HG03097 (cell line): Measurements from ENCODE around the gene MRM3.
"Not testable (repeated sequence)": the region's sequence is repeated elsewhere in the genome, so short reads cannot be mapped to it uniquely, and the experiment has no call there.

Source experiments
- ATAC-seq: cut with Tn5 transposase; IDR thresholded peaks from one replicate; pipeline ENCODE4 v1.9.1; 2021; ENCODE audit not compliant: unreplicated experiment, low FRiP score

Gene MRM3, protein sequence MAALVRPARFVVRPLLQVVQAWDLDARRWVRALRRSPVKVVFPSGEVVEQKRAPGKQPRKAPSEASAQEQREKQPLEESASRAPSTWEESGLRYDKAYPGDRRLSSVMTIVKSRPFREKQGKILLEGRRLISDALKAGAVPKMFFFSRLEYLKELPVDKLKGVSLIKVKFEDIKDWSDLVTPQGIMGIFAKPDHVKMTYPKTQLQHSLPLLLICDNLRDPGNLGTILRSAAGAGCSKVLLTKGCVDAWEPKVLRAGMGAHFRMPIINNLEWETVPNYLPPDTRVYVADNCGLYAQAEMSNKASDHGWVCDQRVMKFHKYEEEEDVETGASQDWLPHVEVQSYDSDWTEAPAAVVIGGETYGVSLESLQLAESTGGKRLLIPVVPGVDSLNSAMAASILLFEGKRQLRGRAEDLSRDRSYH

GRCh38 chr17:781805-782731, at the start of gene MRM3, which contains the start of gene GLOD4:
MRM3 (plus strand) TSS chr17:782353; CDS start chr17:782379, 26 bp downstream.
GLOD4 (minus strand) TSS chr17:782280; CDS start chr17:782255, 25 bp downstream.
- peak; percentile 89 for ATAC-seq

- ATAC-seq, result peak; percentile 22
Measured at GRCh38 chr17:732902-733720, 49.0 kb upstream of the MRM3 start.

DNA sequence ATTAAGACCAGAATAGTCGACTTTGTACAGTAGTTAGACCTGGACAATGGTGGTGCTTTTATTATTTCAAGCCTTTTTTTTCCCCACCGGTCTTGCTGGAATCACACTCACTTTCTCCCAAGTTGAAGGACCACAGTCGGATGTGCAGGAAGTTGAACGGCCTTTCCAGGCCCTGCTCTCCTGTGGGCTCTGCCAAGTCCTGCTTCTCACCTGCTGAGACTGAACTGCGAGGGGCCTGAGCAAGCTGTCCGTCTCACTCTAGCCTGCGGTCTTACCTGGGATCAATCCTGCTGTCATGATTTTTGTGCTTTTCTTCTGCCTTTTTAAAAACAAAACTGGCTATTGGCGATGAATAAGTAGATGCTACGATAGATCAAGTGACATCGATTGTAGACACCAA, 48.4 kb upstream of the MRM3 start:
- ATAC-seq, result no peak

GRCh38 chr17:737561-738113, 44.5 kb upstream of the MRM3 start:
- no peak for ATAC-seq

GRCh38 chr17:740240-741017, 41.7 kb upstream of the MRM3 start:
- ATAC-seq, result peak; percentile 67

- no peak for ATAC-seq
Measured at GRCh38 chr17:742147-742793, 39.9 kb upstream of the MRM3 start.

DNA sequence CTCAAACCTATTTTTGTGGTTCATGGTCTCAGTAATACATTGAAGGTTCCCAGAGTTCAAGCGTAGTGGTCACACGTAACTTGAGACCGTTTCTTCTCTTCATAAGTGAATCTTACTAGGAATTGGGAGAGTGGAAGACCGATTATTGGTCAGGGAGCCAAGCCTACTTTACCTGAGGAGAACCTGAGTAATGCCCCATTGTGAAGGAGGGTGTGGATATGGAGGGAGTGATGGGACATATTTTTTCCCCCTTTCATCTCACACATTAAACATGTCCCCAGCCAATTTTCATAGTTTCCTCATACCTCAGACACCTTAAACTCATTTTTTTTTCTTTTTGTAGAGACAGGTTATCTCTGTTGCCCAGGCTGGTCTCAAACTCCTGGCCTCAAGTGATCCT, 39.0 kb upstream of the MRM3 start:
- no peak for ATAC-seq

DNA sequence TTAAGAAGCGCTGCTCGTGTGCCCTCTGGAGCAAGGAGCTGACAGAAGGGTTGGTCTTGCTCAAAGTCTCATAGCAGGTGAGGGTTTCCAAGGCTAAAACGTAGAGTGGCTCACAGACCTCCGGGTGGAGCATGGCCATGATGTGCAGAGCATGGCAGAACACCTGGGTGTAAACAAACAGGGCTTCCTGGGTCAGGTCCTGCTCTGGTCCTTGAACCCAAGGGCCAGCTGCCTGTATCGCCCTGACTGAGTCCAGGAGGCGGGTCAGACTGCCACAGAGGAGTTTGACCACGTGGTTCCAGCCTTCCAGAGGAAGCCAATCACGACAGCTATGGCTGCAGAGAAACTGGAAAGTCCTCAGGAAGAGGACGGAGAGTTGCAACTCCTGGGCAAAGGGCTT, 37.2 kb upstream of the MRM3 start:
- ATAC-seq, result no peak

DNA sequence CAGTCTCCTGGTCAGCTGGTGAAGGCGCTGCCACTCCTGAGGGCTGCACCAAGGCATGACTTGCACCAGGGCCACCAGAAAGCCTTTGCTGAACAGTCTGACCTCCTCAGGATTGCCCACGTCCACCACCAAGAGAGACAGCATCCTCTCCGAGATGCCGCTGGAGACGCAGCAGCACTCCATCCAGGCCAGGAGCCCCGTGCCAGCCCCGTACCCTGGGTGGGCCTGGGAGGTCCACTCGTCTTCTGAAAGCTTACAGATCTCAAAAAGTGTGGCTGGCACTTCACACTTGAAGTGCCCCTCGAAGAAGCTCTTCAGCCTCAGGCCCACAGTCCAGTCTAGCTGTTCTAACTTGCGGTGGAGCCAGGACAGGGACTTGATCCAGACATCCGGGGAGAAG, 36.7 kb upstream of the MRM3 start:
- no peak for ATAC-seq

DNA sequence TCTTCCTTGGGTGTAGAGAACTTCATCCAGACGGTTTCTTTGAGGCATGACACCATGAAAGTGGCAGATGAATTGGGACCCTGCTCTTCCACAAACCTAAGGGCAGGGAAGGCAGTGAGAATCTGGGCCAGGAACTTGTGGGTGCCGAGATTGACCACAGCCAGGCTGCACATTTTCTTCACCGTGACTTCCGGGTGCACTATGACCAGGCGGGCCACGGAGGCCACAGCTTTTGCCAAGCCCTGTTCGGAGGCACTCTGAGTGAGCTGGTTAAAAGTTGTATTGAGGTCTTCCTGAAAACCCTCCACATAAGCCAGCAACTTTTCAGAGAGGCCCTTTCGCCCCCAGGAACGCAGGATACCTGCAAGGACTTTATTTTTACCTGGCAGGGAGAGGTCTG, 36.0 kb upstream of the MRM3 start:
- ATAC-seq, result no peak

GRCh38 chr17:746783-747629, 35.1 kb upstream of the MRM3 start:
- no peak for ATAC-seq

DNA sequence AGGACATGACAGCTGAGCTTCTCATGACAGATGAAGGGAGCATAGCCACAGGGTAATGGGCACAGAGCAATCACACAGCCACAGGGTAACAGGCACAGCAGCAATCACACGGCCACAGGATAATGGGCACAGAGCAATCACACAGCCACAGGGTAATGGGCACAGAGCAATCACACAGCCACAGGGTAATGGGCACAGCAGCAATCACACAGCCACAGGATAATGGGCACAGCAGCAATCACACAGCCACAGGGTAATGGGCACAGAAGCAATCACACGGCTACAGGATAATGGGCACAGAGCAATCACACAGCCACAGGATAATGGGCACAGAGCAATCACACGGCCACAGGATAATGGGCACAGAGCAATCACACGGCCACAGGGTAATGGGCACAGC, 33.5 kb upstream of the MRM3 start:
- not testable (repeated sequence) for ATAC-seq

- ATAC-seq, result not testable (repeated sequence)
Measured at GRCh38 chr17:749359-749758, 32.8 kb upstream of the MRM3 start.

DNA sequence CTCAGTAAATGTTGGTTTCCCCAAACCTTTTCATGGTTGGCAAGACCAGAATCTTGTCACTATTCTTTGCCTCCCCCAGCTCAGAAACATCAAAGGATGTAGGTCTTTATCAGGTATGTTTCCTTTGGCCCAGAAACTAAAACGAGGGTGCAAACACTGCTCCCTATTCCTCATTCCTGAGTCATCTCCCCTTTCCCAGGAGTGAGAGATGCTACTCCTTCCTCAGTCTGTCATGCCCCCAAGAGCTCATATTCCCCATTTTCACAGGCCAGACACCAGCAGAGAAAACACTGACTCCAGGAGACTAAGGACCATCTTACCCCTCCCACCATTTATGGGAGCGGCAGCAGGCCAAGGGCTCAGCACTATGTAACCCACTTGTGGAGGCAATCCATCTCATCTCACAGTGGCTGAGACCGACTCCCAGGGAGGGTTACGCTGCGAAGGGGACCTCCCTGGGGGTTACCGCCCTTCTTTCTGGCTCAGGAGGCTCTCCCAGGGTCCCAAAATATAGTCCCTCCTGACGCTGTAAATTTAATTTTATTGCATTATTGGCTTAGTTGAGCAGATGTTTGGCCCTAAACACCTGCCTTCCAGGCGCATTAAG, 31.6 kb upstream of the MRM3 start:
- no peak for ATAC-seq

GRCh38 chr17:751269-752001, 30.7 kb upstream of the MRM3 start:
- ATAC-seq, result peak; percentile 27

GRCh38 chr17:752002-752619, 30.0 kb upstream of the MRM3 start, which contains the start of gene GEMIN4:
GEMIN4 (minus strand) TSS chr17:752264; CDS start chr17:752142, 122 bp downstream.
- ATAC-seq, result peak; percentile 82
